ENCODE data around the gene TMEM259. TPM values are rescaled to one million over a fixed set of nuclear protein-coding genes. Genes with fewer than 3 reads are reported as not detected.

TMEM259 gene
- total RNA-seq, 1 experiment from 2014 or later: 171 TPM

DNA sequence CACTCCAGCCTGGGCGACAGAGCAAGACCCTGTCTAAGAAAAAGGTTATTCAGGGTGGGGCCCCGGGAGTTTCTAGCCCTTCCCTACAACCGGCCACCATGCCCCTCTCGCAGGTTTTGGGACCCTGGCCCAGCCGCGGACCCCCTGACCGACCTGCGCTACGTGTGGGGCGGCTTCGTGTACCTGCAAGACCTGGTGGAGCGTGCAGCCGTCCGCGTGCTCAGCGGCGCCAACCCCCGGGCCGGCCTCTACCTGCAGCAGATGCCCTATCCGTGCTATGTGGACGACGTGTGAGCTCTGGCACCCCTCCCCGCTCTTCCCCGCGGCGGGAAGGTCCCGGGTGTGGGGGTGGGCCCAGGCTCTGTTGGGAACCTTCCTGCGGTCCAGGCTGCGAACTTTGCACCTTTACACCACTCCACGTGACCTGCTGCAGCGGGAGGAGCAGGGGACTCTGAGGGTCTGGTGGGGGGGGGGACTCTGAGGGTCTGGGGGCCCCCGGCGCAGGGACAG is 25.2 kb upstream of the TMEM259 start:
- Histone ChIP-seq H3K27ac (ENCODE audit: insufficient read length, low read depth, low read length) (no peak overlapping the region), H3K4me2 (ENCODE audit: insufficient read depth, insufficient read length, low read length) (no peak overlapping the region), H4K91ac (ENCODE audit: insufficient read length, low read depth, low read length) (no peak overlapping the region), H3K9ac (ENCODE audit: extremely low read depth, insufficient read length, low read length) (no peak overlapping the region), H2BK20ac (ENCODE audit: low read depth, low read length, poor library complexity, severe bottlenecking) (no peak overlapping the region), H3T11ph (ENCODE audit: low read length) (no peak overlapping the region), H3K79me1 (ENCODE audit: insufficient read depth, low read depth, low read length, poor library complexity, severe bottlenecking) (no peaks in the 10 kb centered on the region), H4K8ac (replicated peaks; ENCODE audit: insufficient read length, low read depth, low read length) (no peak overlapping the region), H2BK5ac (ENCODE audit: insufficient read length, low read length) (no peak overlapping the region), H2BK12ac (ENCODE audit: insufficient read length, low read depth, low read length) (no peak overlapping the region), H4K20me1 (ENCODE audit: control insufficient read depth, insufficient read depth, insufficient read length) (no peaks in the 10 kb centered on the region), H2AFZ (ENCODE audit: low read length) (no peak overlapping the region), H3K14ac (ENCODE audit: insufficient read depth, low read length) (no peak overlapping the region), H3K79me2 (ENCODE audit: insufficient read depth, low read length) (no peaks in the 10 kb centered on the region), H3K23me2 (ENCODE audit: insufficient read length, low read depth, low read length, poor library complexity, severe bottlenecking) (no peaks in the 10 kb centered on the region), H3K4me1 (ENCODE audit: insufficient read depth, low read length) (no peaks in the 10 kb centered on the region; the same call in 1 of the 2 replicates), H4K5ac (ENCODE audit: insufficient read length, low read depth, low read length) (no peak overlapping the region), H2AK5ac (ENCODE audit: insufficient read length, low read length) (no peak overlapping the region), H2BK15ac (ENCODE audit: low read depth, low read length) (no peak overlapping the region), H3K56ac (ENCODE audit: insufficient read length, low read depth, low read length) (no peak overlapping the region), H3K9me3 (ENCODE audit: control insufficient read depth, low read depth, low read length) (no peaks in the 10 kb centered on the region), H3K4ac (ENCODE audit: low read depth, low read length) (no peak overlapping the region), H3K18ac (ENCODE audit: insufficient read length, low read depth, low read length) (no peak overlapping the region), H3K27me3 (ENCODE audit: insufficient read depth, low read length) (no peaks in the 10 kb centered on the region), H3K23ac (ENCODE audit: insufficient read length, low read depth, low read length) (no peak overlapping the region), H2BK120ac (ENCODE audit: low read depth, low read length, poor library complexity, severe bottlenecking) (no peak overlapping the region)
- Mint-ChIP-seq H3K4me1 (peaks cover 1 to 12% of the 10 kb centered on the region in 2 experiments; a peak in 3 of 4 replicates), H3K4me3 (no peak overlapping the region), H3K36me3 (ENCODE audit: insufficient read depth in 1 of 3, low read depth in 3 of 3) (peaks cover 0 to 12% (median 0%) of the 10 kb centered on the region in 3 experiments; a peak in 1 of 7 replicates), H3K27me3 (ENCODE audit: low read depth) (no peaks in the 10 kb centered on the region), H3K27ac (no peak overlapping the region; a peak in 1 of 7 replicates), H3K9me3 (no peaks in the 10 kb centered on the region)
- WGBS (ENCODE audit: extremely low coverage, insufficient read length, low lambda C conversion rate): no CpG with 5 or more reads among the region's 33 CpGs
- peak; percentile 36 for DNase-seq
- no peak for TF ChIP-seq CTCF (conservative IDR thresholded peaks at IDR 0.05)

All from H9 (cell line).